GM18909 (cell line): ENCODE data around the gene MOB3C.

Experiments
- ATAC-seq: cut with Tn5 transposase; IDR thresholded peaks from one replicate; pipeline ENCODE4 v1.9.1; 2021; ENCODE audit warnings: mild to moderate bottlenecking; ENCODE audit not compliant: unreplicated experiment, poor library complexity

The MOB3C gene

GRCh38 chr1:46639547-46639946, 22.9 kb upstream of the MOB3C start:
- no peak for ATAC-seq

GRCh38 chr1:46638921-46639320, 22.3 kb upstream of the MOB3C start:
- ATAC-seq: no peak

- ATAC-seq: no peak
Observed at GRCh38 chr1:46637444-46638083, 21.0 kb upstream of the MOB3C start.

- ATAC-seq: no peak
Observed at GRCh38 chr1:46635205-46635604, 18.6 kb upstream of the MOB3C start.

- no peak for ATAC-seq
Observed at GRCh38 chr1:46630719-46631118, 14.1 kb upstream of the MOB3C start.

GRCh38 chr1:46623743-46624644, 7.4 kb upstream of the MOB3C start:
- no peak for ATAC-seq

GRCh38 chr1:46622344-46622743, 5.7 kb upstream of the MOB3C start:
- no peak for ATAC-seq

GRCh38 chr1:46621930-46622329, 5.3 kb upstream of the MOB3C start:
- no peak for ATAC-seq

GRCh38 chr1:46619656-46620258, 3.1 kb upstream of the MOB3C start:
- ATAC-seq: no peak

- no peak for ATAC-seq
Observed at GRCh38 chr1:46618754-46619415, 2.3 kb upstream of the MOB3C start.

GRCh38 chr1:46617833-46618232, 1.2 kb upstream of the MOB3C start:
- ATAC-seq: no peak

GRCh38 chr1:46617108-46617800, 643 bp upstream of the MOB3C start:
- ATAC-seq: no peak

GRCh38 chr1:46615735-46616134, 876 bp downstream of the MOB3C start:
- ATAC-seq: peak; percentile 6

GRCh38 chr1:46615088-46615487, 1.5 kb downstream of the MOB3C start:
- ATAC-seq: no peak

- ATAC-seq: no peak
Observed at GRCh38 chr1:46614604-46614984, 2.0 kb downstream of the MOB3C start.

- ATAC-seq: peak; percentile 52
Observed at GRCh38 chr1:46613661-46614603, 2.7 kb downstream of the MOB3C start.

- ATAC-seq: no peak
Observed at GRCh38 chr1:46612937-46613660, 3.5 kb downstream of the MOB3C start.

GRCh38 chr1:46611691-46612221, 4.9 kb downstream of the MOB3C start:
- ATAC-seq: no peak
